ENCODE measurements around the gene PLEKHN1.

PLEKHN1 gene

DNA sequence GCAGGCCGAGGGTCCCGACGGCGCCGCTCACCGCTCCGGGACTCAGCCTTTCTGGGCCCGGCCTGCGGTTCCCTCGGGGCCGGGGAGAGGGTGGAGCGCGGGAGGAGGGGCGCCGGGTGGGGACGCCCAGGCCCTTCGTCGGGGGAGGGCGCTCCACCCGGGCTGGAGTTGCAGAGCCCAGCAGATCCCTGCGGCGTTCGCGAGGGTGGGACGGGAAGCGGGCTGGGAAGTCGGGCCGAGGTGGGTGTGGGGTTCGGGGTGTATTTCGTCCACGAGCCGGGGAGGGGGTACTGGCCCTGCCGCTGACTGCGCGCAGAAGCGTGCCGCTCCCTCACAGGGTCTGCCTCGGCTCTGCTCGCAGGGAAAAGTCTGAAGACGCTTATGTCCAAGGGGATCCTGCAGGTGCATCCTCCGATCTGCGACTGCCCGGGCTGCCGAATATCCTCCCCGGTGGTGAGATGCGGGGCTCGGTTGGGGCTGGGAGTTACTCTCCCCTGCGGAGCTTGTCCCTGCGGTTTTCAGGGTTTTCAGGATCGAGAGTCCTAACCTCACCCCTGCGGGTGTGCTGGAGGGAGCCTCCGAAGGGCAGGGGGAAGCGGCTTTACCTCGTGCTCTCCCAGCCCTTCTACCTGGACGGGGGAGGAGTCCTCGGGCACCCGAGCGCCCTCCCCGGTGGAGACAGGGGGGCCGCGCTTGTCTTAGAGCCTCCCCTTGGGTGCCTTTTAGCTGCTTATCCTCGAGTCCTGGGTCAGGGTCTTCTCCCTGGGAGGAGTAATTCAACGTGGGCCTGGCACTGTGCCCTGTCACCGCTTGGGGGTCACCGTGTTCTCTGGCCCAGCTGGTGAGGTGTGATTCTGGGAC, 40.5 kb upstream of the PLEKHN1 start:
- H2AFZ ChIP-seq (ENCODE audit: low read length): no peak overlapping the region
- no peaks in the 10 kb centered on the region for H3K9me3 ChIP-seq (ENCODE audit: low read length)
- H3K4me3 ChIP-seq (ENCODE audit: low read depth, low read length, poor library complexity, severe bottlenecking): no peak overlapping the region
- no peaks in the 10 kb centered on the region for H3F3A ChIP-seq (ENCODE audit: insufficient read depth, low read length)
- H3K79me2 ChIP-seq (ENCODE audit: insufficient read depth, low read length): no peaks in the 10 kb centered on the region
- no peak overlapping the region for H3K27ac ChIP-seq (ENCODE audit: low read depth, low read length, poor library complexity, severe bottlenecking)
- H3K9ac ChIP-seq (ENCODE audit: low read length): no peak overlapping the region
- H3K27me3 ChIP-seq (ENCODE audit: insufficient read depth, low read length): peaks cover 10% of the 10 kb centered on the region; the same call in 1 of the 2 replicates
- H3K9me2 ChIP-seq (ENCODE audit: low read depth, low read length): no peaks in the 10 kb centered on the region
- no peaks in the 10 kb centered on the region for H3K36me3 ChIP-seq (ENCODE audit: insufficient read depth, low read length)
- H4K20me1 ChIP-seq (ENCODE audit: insufficient read depth, low read length): no peaks in the 10 kb centered on the region
- H3K4me2 ChIP-seq (ENCODE audit: low read length): no peak overlapping the region
- TF ChIP-seq EZH2 (IDR thresholded peaks at IDR 0.05; ENCODE audit: borderline replicate concordance, low read length): no peak
- TF ChIP-seq, protein P1, sequence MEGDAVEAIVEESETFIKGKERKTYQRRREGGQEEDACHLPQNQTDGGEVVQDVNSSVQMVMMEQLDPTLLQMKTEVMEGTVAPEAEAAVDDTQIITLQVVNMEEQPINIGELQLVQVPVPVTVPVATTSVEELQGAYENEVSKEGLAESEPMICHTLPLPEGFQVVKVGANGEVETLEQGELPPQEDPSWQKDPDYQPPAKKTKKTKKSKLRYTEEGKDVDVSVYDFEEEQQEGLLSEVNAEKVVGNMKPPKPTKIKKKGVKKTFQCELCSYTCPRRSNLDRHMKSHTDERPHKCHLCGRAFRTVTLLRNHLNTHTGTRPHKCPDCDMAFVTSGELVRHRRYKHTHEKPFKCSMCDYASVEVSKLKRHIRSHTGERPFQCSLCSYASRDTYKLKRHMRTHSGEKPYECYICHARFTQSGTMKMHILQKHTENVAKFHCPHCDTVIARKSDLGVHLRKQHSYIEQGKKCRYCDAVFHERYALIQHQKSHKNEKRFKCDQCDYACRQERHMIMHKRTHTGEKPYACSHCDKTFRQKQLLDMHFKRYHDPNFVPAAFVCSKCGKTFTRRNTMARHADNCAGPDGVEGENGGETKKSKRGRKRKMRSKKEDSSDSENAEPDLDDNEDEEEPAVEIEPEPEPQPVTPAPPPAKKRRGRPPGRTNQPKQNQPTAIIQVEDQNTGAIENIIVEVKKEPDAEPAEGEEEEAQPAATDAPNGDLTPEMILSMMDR (IDR thresholded peaks at IDR 0.05; ENCODE audit: low read length): no peak
- H3K4me1 ChIP-seq (ENCODE audit: insufficient read depth, low read length, severe bottlenecking): no peaks in the 10 kb centered on the region

DNA sequence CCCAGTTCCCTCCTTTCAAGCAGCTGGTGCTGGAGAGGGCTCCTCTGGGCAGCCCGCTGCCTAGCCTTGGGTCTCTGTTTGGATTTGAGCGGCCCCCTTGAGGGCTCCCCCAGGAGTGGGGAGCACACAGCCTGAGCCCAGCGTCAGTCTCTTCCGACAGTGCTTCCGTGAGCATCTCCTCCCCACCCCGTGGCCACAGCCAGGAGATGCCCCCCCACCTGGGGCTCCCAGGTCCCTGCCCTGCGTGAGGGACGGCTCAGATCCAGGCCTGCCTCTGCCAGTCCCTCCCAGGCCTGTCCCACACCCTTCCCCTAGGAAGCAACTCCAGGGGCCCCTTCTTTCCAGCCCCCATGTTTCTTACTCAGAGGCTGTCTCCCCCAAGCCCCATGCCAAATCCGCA, 39.0 kb upstream of the PLEKHN1 start:
- H3K9ac ChIP-seq (ENCODE audit: low read length): no peak overlapping the region
- H3K4me1 ChIP-seq (ENCODE audit: insufficient read depth, low read length, severe bottlenecking): no peaks in the 10 kb centered on the region
- H3K79me2 ChIP-seq (ENCODE audit: insufficient read depth, low read length): no peaks in the 10 kb centered on the region
- H2AFZ ChIP-seq (ENCODE audit: low read length): no peak overlapping the region
- H3F3A ChIP-seq (ENCODE audit: insufficient read depth, low read length): no peaks in the 10 kb centered on the region
- no peak overlapping the region for H3K4me2 ChIP-seq (ENCODE audit: low read length)
- no peak overlapping the region for H3K4me3 ChIP-seq (ENCODE audit: low read depth, low read length, poor library complexity, severe bottlenecking)
- H3K36me3 ChIP-seq (ENCODE audit: insufficient read depth, low read length): no peaks in the 10 kb centered on the region
- H3K9me2 ChIP-seq (ENCODE audit: low read depth, low read length): no peaks in the 10 kb centered on the region
- H4K20me1 ChIP-seq (ENCODE audit: insufficient read depth, low read length): no peaks in the 10 kb centered on the region
- H3K27me3 ChIP-seq (ENCODE audit: insufficient read depth, low read length): 0 out of 2 replicates have a peak, but pooled peaks cover 5% of the 10 kb centered on the region
- TF ChIP-seq, protein P1 (IDR thresholded peaks at IDR 0.05; ENCODE audit: low read length): no peak
- TF ChIP-seq EZH2 (IDR thresholded peaks at IDR 0.05; ENCODE audit: borderline replicate concordance, low read length): no peak
- H3K27ac ChIP-seq (ENCODE audit: low read depth, low read length, poor library complexity, severe bottlenecking): no peak overlapping the region
- no peaks in the 10 kb centered on the region for H3K9me3 ChIP-seq (ENCODE audit: low read length)

DNA sequence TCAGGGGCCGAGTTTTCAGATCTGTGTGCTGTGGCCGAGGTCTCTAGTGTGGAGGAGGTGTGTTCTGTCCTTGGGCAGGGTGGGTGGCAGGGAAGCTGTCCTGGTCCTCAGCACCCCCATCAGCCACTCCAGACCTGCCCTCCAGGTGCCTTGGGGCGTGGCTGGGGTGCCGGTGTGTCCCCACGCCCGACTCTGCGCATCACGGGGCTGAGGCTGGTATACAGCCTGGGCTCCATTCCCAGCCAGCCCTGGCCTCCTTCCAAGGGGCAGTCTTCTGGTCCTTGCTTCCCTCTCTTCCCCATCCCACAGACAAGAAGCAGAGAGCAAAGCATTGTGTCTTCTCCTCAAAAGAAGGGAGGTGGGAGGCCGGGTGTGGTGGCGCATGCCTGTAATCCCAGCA, 38.5 kb upstream of the PLEKHN1 start:
- Histone ChIP-seq H3K36me3 (ENCODE audit: insufficient read depth, low read length) (no peaks in the 10 kb centered on the region), H3K4me3 (ENCODE audit: low read depth, low read length, poor library complexity, severe bottlenecking) (no peak overlapping the region), H4K20me1 (ENCODE audit: insufficient read depth, low read length) (no peaks in the 10 kb centered on the region), H3K79me2 (ENCODE audit: insufficient read depth, low read length) (no peaks in the 10 kb centered on the region), H3K9ac (ENCODE audit: low read length) (no peak overlapping the region), H3K27ac (ENCODE audit: low read depth, low read length, poor library complexity, severe bottlenecking) (no peak overlapping the region), H3K9me2 (ENCODE audit: low read depth, low read length) (no peaks in the 10 kb centered on the region), H3F3A (ENCODE audit: insufficient read depth, low read length) (no peaks in the 10 kb centered on the region), H3K27me3 (ENCODE audit: insufficient read depth, low read length) (0 out of 2 replicates have a peak, but pooled peaks cover 7% of the 10 kb centered on the region), H2AFZ (ENCODE audit: low read length) (no peak overlapping the region), H3K9me3 (ENCODE audit: low read length) (no peaks in the 10 kb centered on the region), H3K4me1 (ENCODE audit: insufficient read depth, low read length, severe bottlenecking) (no peaks in the 10 kb centered on the region), H3K4me2 (ENCODE audit: low read length) (no peak overlapping the region)
- TF ChIP-seq, protein P1 (IDR thresholded peaks at IDR 0.05; ENCODE audit: low read length): no peak
